ENCODE measurements around the gene CDC34. TPM values are rescaled to one million over a fixed set of nuclear protein-coding genes. Genes with fewer than 3 reads are reported as not detected.

CDC34 gene
- total and polyA plus RNA-seq, 9 of the 15 experiments (the other 6 are each of a cell fraction or from before 2014, with no cell fraction given), result 0.80 to 203 (median 65.5) TPM

- no peak for TF ChIP-seq GABPB1 (CRISPR knock-in tag; IDR thresholded peaks at IDR 0.05)
- TF ChIP-seq ZNF57 (CRISPR knock-in tag; IDR thresholded peaks at IDR 0.05), result no peak
- TF ChIP-seq E2F4 (CRISPR knock-in tag; IDR thresholded peaks at IDR 0.05; ENCODE audit: low read depth), result no peak
- TF ChIP-seq BRD4 (IDR thresholded peaks at IDR 0.05), result no peak
- no peak for TF ChIP-seq HNRNPLL (IDR thresholded peaks at IDR 0.05; ENCODE audit: low read depth, low read length, poor library complexity, severe bottlenecking)
- TF ChIP-seq CHD2 (IDR thresholded peaks at IDR 0.05; ENCODE audit: low read depth, low read length), result no peak
- TF ChIP-seq POLR2AphosphoS2 (IDR thresholded peaks at IDR 0.05; ENCODE audit: low read length), result no peak
- no peak for TF ChIP-seq IRF1 (CRISPR knock-in tag; IDR thresholded peaks at IDR 0.05; ENCODE audit: borderline replicate concordance)
- TF ChIP-seq ZNF778 (CRISPR knock-in tag; IDR thresholded peaks at IDR 0.05), result no peak
- TF ChIP-seq MTF1 (CRISPR knock-in tag; IDR thresholded peaks at IDR 0.05; ENCODE audit: borderline replicate concordance), result no peak
- TF ChIP-seq PCBP1 (IDR thresholded peaks at IDR 0.05; ENCODE audit: low read depth, low read length, poor library complexity, severe bottlenecking), result no peak
- no peak for TF ChIP-seq ZNF75A (CRISPR knock-in tag; IDR thresholded peaks at IDR 0.05)
- no peak for TF ChIP-seq DACH1 (IDR thresholded peaks at IDR 0.05; ENCODE audit: partially characterized antibody)
- no peak for TF ChIP-seq XRCC3 (IDR thresholded peaks at IDR 0.05)
- peak; percentile 8; the same call in 1 of the 2 replicates for TF ChIP-seq POLR2G (IDR thresholded peaks at IDR 0.05; ENCODE audit: low read depth, low read length)
- TF ChIP-seq, protein P1, sequence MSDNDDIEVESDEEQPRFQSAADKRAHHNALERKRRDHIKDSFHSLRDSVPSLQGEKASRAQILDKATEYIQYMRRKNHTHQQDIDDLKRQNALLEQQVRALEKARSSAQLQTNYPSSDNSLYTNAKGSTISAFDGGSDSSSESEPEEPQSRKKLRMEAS (CRISPR knock-in tag; IDR thresholded peaks at IDR 0.05), result peak; percentile 94
- peak; percentile 100 for TF ChIP-seq EGR1 (conservative IDR thresholded peaks at IDR 0.05)
- no peak for TF ChIP-seq RBBP5 (IDR thresholded peaks at IDR 0.05; ENCODE audit: borderline replicate concordance, insufficient read depth, low read length, poor library complexity, severe bottlenecking)
- TF ChIP-seq MXD1 (CRISPR knock-in tag; IDR thresholded peaks at IDR 0.05; ENCODE audit: borderline replicate concordance, poor library complexity, severe bottlenecking), result no peak
- TF ChIP-seq ZNF785 (CRISPR knock-in tag; IDR thresholded peaks at IDR 0.05), result no peak
- peak; percentile 83 for TF ChIP-seq MBD2 (IDR thresholded peaks at IDR 0.05; ENCODE audit: borderline replicate concordance, low read depth)
- no peak for TF ChIP-seq SREBF1 (IDR thresholded peaks at IDR 0.05; ENCODE audit: borderline replicate concordance, low read depth, low read length)
- TF ChIP-seq PCBP2 (IDR thresholded peaks at IDR 0.05; ENCODE audit: low read depth, low read length, poor library complexity, severe bottlenecking), result no peak
- no peak for TF ChIP-seq MCM3 (IDR thresholded peaks at IDR 0.05)
- TF ChIP-seq ZNF165 (CRISPR knock-in tag; IDR thresholded peaks at IDR 0.05; ENCODE audit: borderline replicate concordance), result no peak
- no peak for TF ChIP-seq SAP30 (IDR thresholded peaks at IDR 0.05; ENCODE audit: borderline replicate concordance, insufficient read depth, low read depth, low read length, poor library complexity, severe bottlenecking)
- TF ChIP-seq ZNF134 (CRISPR knock-in tag; conservative IDR thresholded peaks at IDR 0.05), result no peak
Measured at GRCh38 chr19:574658-575526, 43.3 kb downstream of the CDC34 start (continued).

All from K562 (cell line).